K562 (cell line): ENCODE results near the gene PDLIM5. TPM values are rescaled to one million over a fixed set of nuclear protein-coding genes. Genes with fewer than 3 reads are reported as not detected.
A peak's percentile ranks its signal among the peaks of the same experiment; 100 is the strongest.

Source experiments
- ASH1L ChIP-seq: fragments of 450-650 bp; IDR thresholded peaks from 2 replicates; pipeline ENCODE4 v1.6.1; 2018; ENCODE audit warnings: borderline replicate concordance, mild to moderate bottlenecking, low read depth; ENCODE audit not compliant: partially characterized antibody
- CHD1 ChIP-seq: fragments of 200-600 bp; sonication (generic); IDR thresholded peaks from one replicate; pipeline ENCODE4 v1.6.1; 2012; ENCODE audit warnings: mild to moderate bottlenecking, moderate library complexity, low read length, inconsistent platforms
- DDX20 ChIP-seq: fragments of 450-650 bp; IDR thresholded peaks from 2 replicates; pipeline ENCODE4 v1.6.1; 2016; ENCODE audit warnings: missing genetic modification characterization, low read depth, mild to moderate bottlenecking, missing compliant biosample characterization, moderate library complexity
- E2F5 ChIP-seq: sonication (generic); formaldehyde crosslinking; IDR thresholded peaks from 2 replicates; pipeline ENCODE4 v1.8.0; 2022; ENCODE audit warnings: mild to moderate bottlenecking, missing genetic modification reagents
- ELF4 ChIP-seq: fragments of 450-650 bp; formaldehyde crosslinking; IDR thresholded peaks from 2 replicates; pipeline ENCODE4 v1.4.0; 2022; ENCODE audit warnings: missing genetic modification characterization
- ETV1 ChIP-seq: fragments of 450-650 bp; conservative IDR thresholded peaks from 2 replicates; pipeline ENCODE4 v1.6.1; 2016; ENCODE audit warnings: missing genetic modification characterization, control low read depth, low read depth, missing compliant biosample characterization
- FOXM1 ChIP-seq, 2 experiments: fragments of 450-650 bp in 1 of 2; sonication (generic) in 1 of 2; formaldehyde crosslinking in 1 of 2; IDR thresholded peaks; 2 replicates each; pipeline versions ENCODE4 v1.6.1 to v1.9.0; 2017 to 2022; ENCODE audit warnings: low read depth in 2 of 2, mild to moderate bottlenecking in 2 of 2, missing genetic modification reagents in 1 of 2, moderate library complexity in 1 of 2
- HINFP ChIP-seq: fragments of 450-650 bp; conservative IDR thresholded peaks from 2 replicates; pipeline ENCODE4 v1.6.1; 2016; ENCODE audit warnings: missing genetic modification characterization, low read depth, mild to moderate bottlenecking, control low read depth, missing compliant biosample characterization
- HNRNPH1 ChIP-seq: fragments of 200-400 bp; formaldehyde crosslinking; optimal IDR thresholded peaks from 2 replicates; pipeline ENCODE3; 2017; ENCODE audit warnings: low read depth, mild to moderate bottlenecking, low read length, moderate library complexity
- L3MBTL2 ChIP-seq: fragments of 450-650 bp; IDR thresholded peaks from 2 replicates; pipeline ENCODE4 v1.6.1; 2016; ENCODE audit warnings: mild to moderate bottlenecking, moderate library complexity
- MAFG ChIP-seq: fragments of 450-650 bp; conservative IDR thresholded peaks from 2 replicates; pipeline ENCODE4 v1.6.1; 2016; ENCODE audit warnings: missing genetic modification characterization, missing compliant biosample characterization
- MTA3 ChIP-seq: fragments of 450-650 bp; formaldehyde crosslinking; IDR thresholded peaks from 2 replicates; pipeline ENCODE4 v1.6.1; 2017; ENCODE audit warnings: mild to moderate bottlenecking, borderline replicate concordance
- NFXL1 ChIP-seq: fragments of 450-650 bp; formaldehyde crosslinking; IDR thresholded peaks from 2 replicates; pipeline ENCODE4 v1.4.0; 2021; ENCODE audit warnings: mild to moderate bottlenecking
- SREBF2 ChIP-seq: sonication (generic); formaldehyde crosslinking; IDR thresholded peaks from 2 replicates; pipeline ENCODE4 v1.4.0; 2020; ENCODE audit warnings: mild to moderate bottlenecking, missing genetic modification reagents
- TEAD1 ChIP-seq, 2 experiments: fragments of 450-650 bp in 1 of 2; sonication (generic) in 1 of 2; formaldehyde crosslinking; IDR thresholded peaks; 2 replicates each; pipeline versions ENCODE4 v1.4.0 to v1.8.0; 2020 to 2022; ENCODE audit warnings: mild to moderate bottlenecking in 2 of 2, missing genetic modification reagents in 1 of 2
- XRCC4 ChIP-seq: IDR thresholded peaks from one replicate; pipeline ENCODE4 v1.6.1; 2011; ENCODE audit not compliant: insufficient read depth, insufficient read length; ENCODE audit errors: extremely low read depth
- ZFP36 ChIP-seq: fragments of 150-350 bp; IDR thresholded peaks from 2 replicates; pipeline ENCODE4 v1.6.1; 2018; ENCODE audit warnings: low read length, low read depth; ENCODE audit not compliant: partially characterized antibody
- ZFX ChIP-seq: sonication (generic); formaldehyde crosslinking; IDR thresholded peaks from 2 replicates; pipeline ENCODE4 v1.8.0; 2022; ENCODE audit warnings: mild to moderate bottlenecking, missing genetic modification reagents, moderate library complexity
- ZNF12 ChIP-seq: sonication (generic); formaldehyde crosslinking; IDR thresholded peaks from 2 replicates; pipeline ENCODE4 v1.4.0; 2020; ENCODE audit warnings: mild to moderate bottlenecking, missing genetic modification reagents
- ZNF174 ChIP-seq: fragments of 250-450 bp; sonication (Bioruptor Pico); IDR thresholded peaks from 2 replicates; pipeline ENCODE4 v1.4.0; 2020; ENCODE audit warnings: mild to moderate bottlenecking
- ZNF354B ChIP-seq: fragments of 250-450 bp; sonication (Bioruptor Pico); IDR thresholded peaks from 2 replicates; pipeline ENCODE4 v1.4.0; 2020
- ZNF586 ChIP-seq: fragments of 450-650 bp; formaldehyde crosslinking; conservative IDR thresholded peaks from 2 replicates; pipeline ENCODE4 v1.4.0; 2020; ENCODE audit warnings: mild to moderate bottlenecking, moderate library complexity
- polyA plus RNA-seq, 8 experiments: library from polyadenylated mRNA; depleted of rRNA in 4 of 8; stranded (reverse) in 5 of 8; unstranded in 3 of 8; fragments of >200 nt; fragmentation: Nextera tagmentation in 2 of 8; fragmentation: Illumina TruSeq in 1 of 8; extraction: Ambion mirVana in 2 of 8; extraction: Trizol in 1 of 8; gene quantifications; 2 replicates each; pipeline versions ENCODE4 v1.2.1 to v1.2.3, GENCODE V29; 2011 to 2014; ENCODE audit warnings: inconsistent platforms in 1 of 8, missing spikeins in 1 of 8
- total RNA-seq, 7 experiments: library from RNA; depleted of rRNA in 6 of 7; stranded (reverse); fragments of >200 nt in 6 of 7; fragmentation: Illumina TruSeq in 2 of 7; extraction: Trizol in 2 of 7; gene quantifications; 2 replicates each; pipeline versions ENCODE4 v1.2.1 to v1.2.3, GENCODE V29; 2011 to 2021; ENCODE audit warnings: low replicate concordance in 1 of 7
- TF ChIP-seq, protein P1 (sequence below): sonication (generic); formaldehyde crosslinking; IDR thresholded peaks from 2 replicates; pipeline ENCODE4 v1.8.0; 2022; ENCODE audit warnings: missing genetic modification reagents, mild to moderate bottlenecking, moderate library complexity, borderline replicate concordance
- TF ChIP-seq, protein P2 (sequence below), 2 experiments: fragments of 250-450 bp in 1 of 2; fragments of 450-650 bp in 1 of 2; sonication (Bioruptor Pico) in 1 of 2; IDR thresholded peaks; 2 replicates each; pipeline versions ENCODE4 v1.6.1 to v1.8.0; 2016 to 2021; ENCODE audit warnings: mild to moderate bottlenecking in 2 of 2, moderate library complexity in 2 of 2, missing compliant biosample characterization in 1 of 2, missing genetic modification characterization in 1 of 2

PDLIM5 gene
- total and polyA plus RNA-seq, 9 of the 15 experiments (the other 6 are each of a cell fraction or from before 2014, with no cell fraction given) = 36.9 to 127 (median 62.5) TPM

DNA sequence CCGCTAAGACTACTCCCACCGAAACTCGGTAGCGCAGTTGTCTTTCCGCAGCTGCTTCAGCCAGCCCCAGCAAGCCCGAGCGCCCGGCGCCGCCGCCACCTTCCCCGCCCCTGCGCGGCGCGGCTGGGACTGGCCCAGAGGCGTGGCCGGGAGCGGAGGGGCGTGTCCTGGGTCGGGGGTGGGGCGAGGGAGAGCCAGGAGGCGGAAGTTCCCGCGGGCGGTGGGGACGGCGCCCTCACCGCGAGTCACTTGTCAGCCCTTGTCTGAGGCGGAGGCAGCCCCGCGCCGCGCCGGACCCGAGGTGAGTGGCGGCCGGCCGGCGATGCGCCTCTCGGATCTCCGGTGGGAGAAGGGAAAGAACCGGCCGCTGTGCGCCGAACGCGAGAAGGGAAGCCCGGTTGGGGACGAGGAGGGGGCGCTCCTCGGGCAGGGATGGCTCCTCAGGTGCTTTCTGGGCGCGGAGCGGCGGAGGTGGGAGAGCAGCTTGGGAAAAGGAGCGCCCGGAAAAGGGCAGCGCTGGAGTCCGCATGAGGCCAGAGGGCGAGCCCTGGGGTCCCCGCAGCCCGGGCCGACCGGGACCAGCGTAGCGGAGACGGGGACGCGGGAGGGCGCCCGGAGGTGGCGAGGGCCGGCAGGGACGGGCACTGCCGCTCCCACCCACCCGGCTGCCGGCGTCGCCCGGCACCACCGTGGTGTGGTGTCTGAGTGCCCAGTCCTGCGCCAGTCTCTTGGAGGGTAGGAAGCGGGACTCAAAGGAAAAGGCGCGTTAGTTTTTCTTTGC is at the start of gene PDLIM5 (continued):
- TF ChIP-seq SREBF2 = no peak
- TF ChIP-seq ELF4 (CRISPR knock-in tag) = peak; percentile 8; the same call in 1 of the 2 replicates
- no peak for TF ChIP-seq ZNF174 (CRISPR knock-in tag)
- TF ChIP-seq, protein P1, sequence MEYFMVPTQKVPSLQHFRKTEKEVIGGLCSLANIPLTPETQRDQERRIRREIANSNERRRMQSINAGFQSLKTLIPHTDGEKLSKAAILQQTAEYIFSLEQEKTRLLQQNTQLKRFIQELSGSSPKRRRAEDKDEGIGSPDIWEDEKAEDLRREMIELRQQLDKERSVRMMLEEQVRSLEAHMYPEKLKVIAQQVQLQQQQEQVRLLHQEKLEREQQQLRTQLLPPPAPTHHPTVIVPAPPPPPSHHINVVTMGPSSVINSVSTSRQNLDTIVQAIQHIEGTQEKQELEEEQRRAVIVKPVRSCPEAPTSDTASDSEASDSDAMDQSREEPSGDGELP (CRISPR knock-in tag) = peak; percentile 71; the same call in 1 of the 2 replicates
- TF ChIP-seq ZNF354B (CRISPR knock-in tag) = no peak
- no peak for TF ChIP-seq HINFP (tag)
- no peak for TF ChIP-seq ASH1L
- peak; percentile 33; the same call in 1 of the 2 replicates for TF ChIP-seq ETV1
- no peak for TF ChIP-seq L3MBTL2
- no peak for TF ChIP-seq ZNF586
- no peak for TF ChIP-seq E2F5 (CRISPR knock-in tag)
- no peak for TF ChIP-seq MTA3
- TF ChIP-seq, protein P2, sequence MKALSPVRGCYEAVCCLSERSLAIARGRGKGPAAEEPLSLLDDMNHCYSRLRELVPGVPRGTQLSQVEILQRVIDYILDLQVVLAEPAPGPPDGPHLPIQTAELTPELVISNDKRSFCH (CRISPR knock-in tag; IDR thresholded peaks at IDR 0.05) = no peak
- TF ChIP-seq, protein P2 (tag; IDR thresholded peaks at IDR 0.05) = peak; percentile 35; the same call in 1 of the 2 replicates
- TF ChIP-seq ZFX = peak; percentile 39; the same call in 1 of the 2 replicates
- peak; percentile 88 for TF ChIP-seq CHD1
- no peak for TF ChIP-seq DDX20
- TF ChIP-seq ZFP36 = no peak
- no peak for TF ChIP-seq ZNF12 (CRISPR knock-in tag)
- TF ChIP-seq XRCC4 = no peak
- TF ChIP-seq HNRNPH1 = no peak
- TF ChIP-seq FOXM1 (IDR thresholded peaks at IDR 0.05; ENCODE audit: low read depth) = no peak
- TF ChIP-seq FOXM1 (CRISPR knock-in tag; IDR thresholded peaks at IDR 0.05; ENCODE audit: low read depth) = no peak
- no peak for TF ChIP-seq MAFG
- no peak for TF ChIP-seq NFXL1
- TF ChIP-seq TEAD1 (CRISPR knock-in tag; IDR thresholded peaks at IDR 0.05) = peak in 1 of 2 experiments; percentile 89; a peak in 2 of 4 replicates
